OCI-M2 (cell line): ENCODE results near the gene SERINC2.
"Not testable (repeated sequence)": the region's sequence is repeated elsewhere in the genome, so short reads cannot be mapped to it uniquely, and the experiment has no call there.

Source experiments
- DNase-seq: peaks from one replicate; lab custom pipeline; 2025; ENCODE audit not compliant: unreplicated experiment; lab: John Stamatoyannopoulos, UW

The SERINC2 gene

DNA sequence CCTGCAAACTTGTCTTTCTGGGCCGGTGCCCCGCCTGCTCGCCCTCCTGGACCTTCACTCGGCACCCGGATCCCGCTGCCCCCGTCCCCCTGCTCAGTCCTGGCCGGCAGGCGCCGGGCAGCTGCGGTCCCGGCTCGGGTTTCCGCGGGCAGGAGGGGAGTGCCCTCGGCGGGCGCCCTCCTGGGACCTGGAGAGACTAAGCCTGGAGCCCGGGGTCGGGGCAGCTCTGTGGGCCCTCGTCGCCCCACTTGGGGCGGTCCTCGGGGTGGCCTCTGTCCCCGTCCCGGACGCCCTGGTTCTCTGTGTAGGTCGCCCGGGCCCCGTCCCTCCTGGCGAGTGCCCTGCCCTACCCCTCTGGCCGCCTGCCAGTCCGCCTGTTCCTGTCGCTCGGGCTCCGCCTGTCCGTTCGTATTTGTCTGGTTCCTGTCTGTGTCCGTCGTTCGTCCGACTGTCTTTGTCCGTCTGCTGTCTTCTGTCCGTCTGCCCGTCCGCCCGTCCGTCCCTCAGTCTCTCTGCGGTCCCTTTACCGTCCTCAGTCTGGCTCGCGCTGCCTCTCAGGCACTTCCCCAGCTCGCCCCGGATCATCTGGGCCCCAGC, 490 bp downstream of the SERINC2 start:
- no peak for DNase-seq

DNA sequence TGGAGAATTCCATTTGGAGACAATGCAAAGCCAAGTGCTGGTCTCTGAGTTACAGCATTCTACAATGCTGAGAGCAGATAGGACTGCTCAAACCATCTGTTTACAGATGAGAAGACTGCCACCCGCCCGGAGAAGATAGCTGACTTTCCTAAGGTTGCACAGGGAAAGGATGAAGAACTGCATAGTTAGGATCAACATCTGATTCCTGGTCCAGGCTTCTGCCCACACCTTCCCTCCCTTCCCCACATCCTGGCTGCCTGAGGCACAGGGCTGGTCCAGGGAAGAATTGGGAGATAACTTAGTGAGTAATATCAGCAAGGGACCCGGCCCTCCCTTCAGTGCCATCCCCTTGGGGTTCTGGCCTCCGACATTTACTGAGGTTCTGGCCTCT, 2.0 kb downstream of the SERINC2 start:
- no peak for DNase-seq

DNA sequence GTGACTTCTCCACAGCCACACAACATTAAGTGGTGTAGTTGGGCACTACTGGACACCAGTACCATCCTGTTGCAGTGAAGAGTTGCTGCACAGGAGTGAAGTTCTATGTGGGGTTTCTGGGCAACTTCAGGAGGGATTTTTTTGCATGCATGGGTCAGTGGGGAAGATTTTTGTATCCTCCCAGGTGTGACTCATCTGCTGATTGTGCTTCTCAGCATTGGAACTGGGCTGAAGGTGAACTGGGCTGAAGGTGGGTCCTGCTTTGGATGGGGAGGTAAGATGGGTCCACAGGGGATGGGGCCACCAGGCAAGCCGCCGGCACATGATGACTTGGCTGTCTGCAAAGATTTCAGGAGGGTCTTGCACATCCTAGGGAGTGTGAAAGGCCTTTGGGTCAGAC, 2.6 kb downstream of the SERINC2 start:
- DNase-seq: no peak

DNA sequence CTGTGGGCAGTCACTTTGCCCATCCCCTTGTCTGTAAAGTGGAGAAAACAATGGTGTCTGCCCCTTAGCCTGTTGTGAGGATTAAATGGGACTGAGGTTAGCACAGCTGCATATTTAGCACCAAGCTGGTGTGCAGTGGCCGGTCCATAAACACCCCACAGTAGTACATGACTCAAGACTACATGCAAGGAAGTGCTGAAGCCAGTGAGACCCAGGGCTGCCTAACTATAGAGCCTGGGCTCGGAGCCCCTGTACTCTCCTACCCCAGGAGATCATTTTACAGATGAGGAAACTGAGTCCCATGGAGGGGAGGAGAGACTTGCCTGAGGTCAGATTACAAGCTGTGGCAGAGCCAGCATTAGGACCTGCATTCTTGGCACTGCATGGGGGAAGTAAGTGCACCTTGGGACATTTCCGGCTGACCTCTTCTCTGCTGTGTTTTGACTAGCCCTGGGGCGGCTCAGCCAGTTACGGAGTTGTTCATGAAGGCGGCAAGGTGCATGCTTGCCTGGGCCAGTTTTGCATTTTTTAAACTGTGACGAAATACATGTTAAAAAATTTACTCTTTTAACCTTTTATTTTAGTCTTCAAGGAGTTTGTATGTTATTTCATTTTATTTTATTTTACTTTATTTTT, 3.2 kb downstream of the SERINC2 start:
- DNase-seq: no peak

DNA sequence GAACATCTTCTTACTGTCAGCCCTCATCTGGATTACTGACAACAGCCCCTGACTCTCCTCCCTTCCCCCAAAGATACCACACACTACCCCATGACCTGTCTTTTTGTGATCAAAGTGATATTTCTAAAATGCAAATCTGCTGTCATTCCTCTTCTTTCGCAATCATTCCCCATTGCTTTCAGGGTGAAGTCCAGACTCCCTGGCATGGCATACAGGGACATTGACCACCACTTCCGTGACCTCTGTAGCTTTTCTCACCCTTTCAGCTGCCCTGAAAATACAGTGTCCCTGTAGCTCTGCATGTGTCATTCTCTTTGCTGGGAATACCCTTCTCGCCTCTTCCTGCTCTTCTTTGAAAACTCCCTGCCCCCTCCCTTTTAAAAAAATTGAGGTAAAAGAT, 4.1 kb downstream of the SERINC2 start:
- no peak for DNase-seq

DNA sequence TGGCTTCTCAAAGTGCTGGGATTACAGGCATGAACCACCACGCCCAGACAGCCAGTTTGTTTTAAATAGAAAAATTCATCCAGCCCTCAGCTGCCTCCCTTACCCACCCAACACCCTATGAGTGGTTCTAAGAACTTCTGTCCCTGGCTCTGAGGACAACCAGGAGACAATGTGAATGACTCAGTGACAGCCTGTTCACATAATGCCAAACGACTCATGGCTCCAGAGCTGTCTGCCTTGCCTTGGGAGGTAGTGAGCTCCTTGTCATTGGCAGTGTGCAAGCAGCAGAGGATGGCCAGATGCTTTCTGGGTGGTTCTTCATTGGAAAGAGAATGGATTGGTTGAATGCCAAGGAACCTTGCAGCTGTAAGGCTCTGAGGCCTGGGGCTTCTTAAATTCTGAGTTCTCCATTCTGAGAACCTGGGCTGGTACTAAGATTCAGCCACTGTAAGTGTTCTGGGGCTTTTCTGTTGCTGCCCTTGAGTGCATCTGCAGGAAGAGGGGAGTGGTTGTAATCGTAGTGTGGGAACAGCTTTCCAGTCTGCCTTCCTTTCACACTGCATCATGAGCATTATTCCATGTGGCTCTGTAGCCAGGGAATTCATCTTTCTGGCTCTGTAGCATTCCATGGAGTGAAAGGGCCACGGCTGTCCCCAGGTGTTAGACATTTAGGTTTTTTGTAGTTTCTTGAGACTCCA, 5.8 kb downstream of the SERINC2 start:
- DNase-seq: no peak

DNA sequence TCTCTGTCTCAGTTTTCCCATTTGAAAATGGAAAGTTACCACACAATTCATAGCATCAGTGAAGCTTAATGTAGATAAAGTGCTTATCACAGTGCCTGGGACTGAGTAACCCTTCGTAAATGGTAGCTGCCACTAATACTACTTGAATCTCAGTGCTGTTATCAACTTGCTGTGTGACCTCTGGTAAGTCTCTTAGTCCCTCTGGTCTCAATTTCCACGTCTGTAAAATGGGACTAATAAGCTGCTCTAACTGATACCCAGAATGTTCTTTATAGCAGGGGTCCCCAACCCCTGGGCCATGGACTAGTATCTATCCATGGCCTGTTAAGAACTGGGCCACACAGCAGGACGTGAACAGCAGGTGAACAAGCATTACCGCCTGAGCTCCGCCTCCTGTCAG, 7.7 kb downstream of the SERINC2 start:
- no peak for DNase-seq

DNA sequence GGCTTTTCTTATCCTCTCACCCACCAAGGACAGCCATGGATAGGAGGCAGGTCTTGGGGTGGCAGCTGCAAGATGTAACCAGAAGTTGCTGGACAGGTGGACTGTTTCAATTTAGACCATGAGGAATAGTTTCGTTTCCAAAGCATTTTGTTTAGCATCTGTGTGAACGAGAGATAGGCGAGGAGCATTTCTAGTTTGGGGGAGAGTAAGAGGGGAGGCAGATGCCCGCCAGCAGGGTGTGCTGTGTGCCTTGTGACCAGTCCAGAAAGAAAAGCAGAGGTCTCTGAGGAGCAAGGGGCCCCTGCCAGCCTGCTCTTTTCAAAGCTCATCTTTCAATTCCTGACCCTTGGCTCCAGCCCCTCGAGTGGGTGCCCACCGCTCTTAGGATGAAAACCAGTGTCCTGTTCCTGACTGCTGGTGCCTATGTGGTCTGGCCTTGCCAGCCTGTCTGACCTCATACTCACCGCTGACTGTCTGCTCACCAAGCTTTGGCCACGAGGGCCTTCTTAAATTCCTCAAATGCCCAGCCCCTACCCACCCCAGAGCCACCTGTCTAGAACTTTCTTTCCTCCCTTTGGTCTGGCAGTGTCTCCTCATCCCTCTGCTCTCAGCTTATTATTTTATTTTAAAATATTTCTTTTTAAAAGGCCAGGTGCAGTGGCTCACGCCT, 8.5 kb downstream of the SERINC2 start:
- no peak for DNase-seq

DNA sequence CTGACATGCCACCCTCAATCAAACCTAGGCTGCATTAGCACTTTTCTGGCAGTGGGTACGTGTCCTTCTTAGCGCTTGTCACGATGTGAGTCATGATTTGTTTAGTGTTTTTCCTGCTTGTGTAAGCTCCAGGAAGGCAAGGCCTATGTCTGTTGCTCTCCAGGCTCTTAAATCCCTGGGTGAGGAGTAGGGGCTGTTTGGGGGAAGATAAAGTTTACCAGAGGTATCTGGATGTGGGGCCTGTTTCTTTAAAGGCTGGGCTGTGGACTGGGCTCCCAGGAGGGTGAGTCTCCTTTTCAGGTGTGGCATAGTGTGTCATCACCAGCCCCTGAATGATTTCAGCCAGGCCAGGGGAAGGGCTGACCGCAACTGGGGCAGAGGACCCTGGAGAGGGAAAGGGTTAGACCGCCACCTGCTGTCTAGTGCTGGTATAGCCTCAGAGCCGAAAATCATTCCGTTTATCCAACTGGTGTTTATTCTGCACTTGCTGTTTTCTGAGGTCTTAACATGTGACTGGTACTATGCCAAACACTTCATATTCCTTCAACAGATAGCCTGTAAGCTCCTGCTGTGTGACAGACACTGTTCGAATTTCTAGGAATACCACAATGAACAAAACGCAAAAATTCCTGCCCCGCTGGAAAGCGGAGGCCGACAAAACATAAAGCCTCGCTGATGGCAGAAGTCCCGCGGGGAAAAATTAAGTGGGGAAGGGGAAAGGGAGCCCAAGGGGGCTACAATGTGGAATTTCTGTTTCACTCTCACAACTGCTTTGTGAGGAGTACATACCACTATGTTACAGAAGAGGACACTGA, 9.7 kb downstream of the SERINC2 start:
- peak; percentile 84 for DNase-seq

DNA sequence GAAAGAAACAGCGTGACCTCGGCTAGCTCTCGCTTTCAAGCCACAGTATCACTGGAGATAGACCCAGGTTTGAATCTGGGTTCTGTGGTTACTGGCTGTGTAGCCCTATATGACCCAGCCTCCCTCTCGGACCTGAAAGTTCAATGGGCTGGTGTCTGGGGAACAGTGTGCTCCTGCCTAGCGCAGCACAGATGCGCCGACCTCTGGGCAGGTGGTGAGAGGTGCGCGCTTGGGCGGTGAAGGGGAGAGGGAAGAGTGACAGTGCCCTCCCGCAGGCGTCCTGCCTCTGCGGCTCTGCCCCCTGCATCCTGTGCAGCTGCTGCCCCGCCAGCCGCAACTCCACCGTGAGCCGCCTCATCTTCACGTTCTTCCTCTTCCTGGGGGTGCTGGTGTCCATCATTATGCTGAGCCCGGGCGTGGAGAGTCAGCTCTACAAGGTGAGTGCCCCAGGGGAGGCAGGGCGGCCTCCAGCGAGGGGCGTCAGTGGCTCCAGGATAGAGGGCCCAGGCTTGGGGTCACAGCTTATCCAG, 10.5 kb downstream of the SERINC2 start:
- no peak for DNase-seq

DNA sequence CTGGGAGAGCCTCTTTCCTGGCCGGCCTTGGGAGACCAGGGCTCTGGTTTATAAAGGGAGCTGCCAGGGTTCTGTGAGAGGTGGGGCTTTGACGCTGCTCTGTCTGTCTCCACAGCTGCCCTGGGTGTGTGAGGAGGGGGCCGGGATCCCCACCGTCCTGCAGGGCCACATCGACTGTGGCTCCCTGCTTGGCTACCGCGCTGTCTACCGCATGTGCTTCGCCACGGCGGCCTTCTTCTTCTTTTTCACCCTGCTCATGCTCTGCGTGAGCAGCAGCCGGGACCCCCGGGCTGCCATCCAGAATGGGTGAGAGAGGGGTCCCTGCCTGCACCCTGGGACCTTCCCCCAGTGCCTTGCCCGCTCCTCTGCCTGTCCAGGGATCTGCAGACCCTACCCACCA, 11.6 kb downstream of the SERINC2 start:
- no peak for DNase-seq

DNA sequence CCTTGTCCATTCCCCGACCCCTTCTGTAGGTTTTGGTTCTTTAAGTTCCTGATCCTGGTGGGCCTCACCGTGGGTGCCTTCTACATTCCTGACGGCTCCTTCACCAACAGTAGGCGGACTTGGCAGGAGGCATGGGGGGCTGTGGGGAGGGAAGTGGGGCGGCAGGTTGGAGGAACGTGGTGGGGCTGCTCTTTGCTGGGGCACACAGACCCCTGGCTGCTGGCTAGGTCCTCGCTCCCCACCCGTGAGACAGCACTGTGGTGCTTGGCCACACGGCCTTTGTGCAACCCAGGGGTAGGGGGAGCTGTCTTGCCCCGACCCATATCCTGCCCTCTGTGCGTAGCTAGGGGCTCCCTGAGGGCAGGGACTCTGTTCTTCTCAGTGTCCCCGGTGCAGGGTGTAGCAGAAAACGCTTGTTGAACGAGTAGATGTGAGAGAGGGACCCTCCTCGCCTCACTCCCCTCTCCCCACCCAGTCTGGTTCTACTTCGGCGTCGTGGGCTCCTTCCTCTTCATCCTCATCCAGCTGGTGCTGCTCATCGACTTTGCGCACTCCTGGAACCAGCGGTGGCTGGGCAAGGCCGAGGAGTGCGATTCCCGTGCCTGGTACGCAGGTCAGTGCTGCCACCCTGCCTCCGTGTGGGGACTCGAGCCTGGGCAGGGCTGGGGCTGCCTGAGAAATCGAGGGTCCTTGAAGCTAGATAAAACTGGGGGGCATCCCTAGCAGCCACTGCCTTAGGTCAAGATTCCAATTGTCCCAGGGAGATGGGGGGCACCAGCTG, 12.5 kb downstream of the SERINC2 start:
- DNase-seq: no peak

DNA sequence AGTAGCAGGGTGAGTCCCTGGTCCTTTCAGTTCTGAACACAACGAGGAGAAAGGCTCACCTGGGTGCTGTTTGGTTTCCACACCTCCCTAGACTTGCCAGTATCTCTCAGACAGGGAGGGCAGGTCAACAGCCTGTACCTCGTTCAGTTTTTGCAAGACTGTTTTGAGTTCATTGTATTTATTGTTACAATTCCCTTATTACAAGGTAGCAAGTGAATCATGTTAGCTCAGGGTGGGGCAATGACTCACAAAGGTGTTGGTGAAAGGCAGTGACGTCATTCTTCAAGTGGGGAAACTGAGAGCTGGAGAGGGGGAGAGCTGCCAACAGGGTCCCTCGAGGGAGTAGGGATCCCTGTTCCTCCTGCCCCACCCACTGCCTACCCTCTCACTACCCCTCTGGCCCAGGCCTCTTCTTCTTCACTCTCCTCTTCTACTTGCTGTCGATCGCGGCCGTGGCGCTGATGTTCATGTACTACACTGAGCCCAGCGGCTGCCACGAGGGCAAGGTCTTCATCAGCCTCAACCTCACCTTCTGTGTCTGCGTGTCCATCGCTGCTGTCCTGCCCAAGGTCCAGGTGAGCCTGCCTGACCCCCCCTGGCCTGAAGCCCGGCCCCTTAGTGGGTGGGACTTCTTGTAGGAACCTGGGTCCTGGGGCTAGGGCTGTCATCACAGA, 13.4 kb downstream of the SERINC2 start:
- no peak for DNase-seq

DNA sequence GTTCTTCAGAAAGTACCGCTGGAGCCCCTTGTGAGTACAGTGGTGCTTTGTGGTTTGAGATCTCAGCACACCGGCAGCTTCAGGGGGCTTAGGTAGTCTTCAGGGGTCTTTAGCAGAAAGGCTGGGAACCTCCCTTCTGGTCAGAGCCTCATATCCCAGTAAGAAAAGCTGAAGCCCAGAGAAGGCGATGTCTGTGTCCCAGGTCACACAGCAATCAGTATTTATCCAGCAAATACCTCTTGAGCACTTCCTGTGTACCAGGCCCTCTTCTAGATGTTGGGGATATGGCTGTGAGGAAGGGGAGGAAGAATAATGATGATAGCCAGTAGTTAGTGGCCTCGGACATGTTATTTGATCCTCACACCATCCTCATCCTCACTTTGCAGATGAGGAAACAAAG, 14.3 kb downstream of the SERINC2 start:
- DNase-seq: no peak

DNA sequence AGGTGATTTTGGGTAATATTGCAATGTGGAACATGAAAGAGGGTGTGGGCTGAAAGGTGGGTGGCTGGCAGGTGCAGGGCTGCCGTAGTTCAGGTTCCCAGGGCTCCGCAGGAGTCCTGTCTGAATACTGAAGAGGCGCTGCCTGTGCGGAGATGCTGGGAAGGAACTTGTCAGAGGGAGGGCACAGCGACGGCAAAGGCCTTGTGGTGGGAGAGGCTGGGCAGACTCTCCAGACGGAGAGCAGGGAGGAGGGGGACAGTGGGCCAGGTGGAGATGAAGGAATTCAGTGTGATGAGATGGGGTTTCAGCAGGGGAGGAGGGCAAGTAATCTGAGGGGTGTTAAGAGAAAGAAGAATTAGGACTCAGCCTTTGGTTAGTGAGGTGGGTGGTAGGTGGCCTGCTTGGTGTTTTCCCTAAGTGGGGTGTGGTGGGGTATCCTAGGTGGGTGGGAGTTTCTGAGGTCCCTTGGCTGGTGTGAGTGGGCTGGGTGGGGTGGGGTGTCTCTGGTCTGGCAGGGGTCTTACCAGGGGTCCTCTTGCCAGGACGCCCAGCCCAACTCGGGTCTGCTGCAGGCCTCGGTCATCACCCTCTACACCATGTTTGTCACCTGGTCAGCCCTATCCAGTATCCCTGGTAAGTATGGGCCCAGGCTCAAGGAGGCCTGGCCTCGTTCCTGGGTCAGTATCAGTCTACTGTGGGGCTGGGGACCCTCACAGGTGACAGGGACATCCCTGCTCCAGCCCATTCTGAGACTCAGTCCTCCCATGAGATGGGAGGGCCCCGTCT, 15.6 kb downstream of the SERINC2 start:
- no peak for DNase-seq

DNA sequence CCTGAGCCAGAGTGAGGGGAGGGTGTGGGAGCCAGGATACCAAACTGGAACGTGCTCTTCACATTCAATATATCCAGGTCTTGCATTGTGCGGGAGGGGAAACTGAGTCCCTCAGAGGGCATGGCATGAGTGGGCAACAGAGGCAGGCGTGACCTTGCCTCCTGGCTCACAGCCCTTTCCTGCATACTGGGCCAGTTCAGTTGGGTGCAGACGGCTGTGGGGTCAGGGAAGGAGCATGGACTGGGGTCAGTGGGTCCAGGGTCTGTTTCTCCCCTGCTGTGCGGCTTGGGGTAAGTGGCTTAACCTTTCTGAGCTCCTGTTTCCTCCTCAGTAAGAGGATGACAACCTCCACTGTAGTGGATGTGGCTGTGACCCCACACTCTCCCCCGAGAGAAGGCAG, 16.6 kb downstream of the SERINC2 start:
- DNase-seq: no peak

DNA sequence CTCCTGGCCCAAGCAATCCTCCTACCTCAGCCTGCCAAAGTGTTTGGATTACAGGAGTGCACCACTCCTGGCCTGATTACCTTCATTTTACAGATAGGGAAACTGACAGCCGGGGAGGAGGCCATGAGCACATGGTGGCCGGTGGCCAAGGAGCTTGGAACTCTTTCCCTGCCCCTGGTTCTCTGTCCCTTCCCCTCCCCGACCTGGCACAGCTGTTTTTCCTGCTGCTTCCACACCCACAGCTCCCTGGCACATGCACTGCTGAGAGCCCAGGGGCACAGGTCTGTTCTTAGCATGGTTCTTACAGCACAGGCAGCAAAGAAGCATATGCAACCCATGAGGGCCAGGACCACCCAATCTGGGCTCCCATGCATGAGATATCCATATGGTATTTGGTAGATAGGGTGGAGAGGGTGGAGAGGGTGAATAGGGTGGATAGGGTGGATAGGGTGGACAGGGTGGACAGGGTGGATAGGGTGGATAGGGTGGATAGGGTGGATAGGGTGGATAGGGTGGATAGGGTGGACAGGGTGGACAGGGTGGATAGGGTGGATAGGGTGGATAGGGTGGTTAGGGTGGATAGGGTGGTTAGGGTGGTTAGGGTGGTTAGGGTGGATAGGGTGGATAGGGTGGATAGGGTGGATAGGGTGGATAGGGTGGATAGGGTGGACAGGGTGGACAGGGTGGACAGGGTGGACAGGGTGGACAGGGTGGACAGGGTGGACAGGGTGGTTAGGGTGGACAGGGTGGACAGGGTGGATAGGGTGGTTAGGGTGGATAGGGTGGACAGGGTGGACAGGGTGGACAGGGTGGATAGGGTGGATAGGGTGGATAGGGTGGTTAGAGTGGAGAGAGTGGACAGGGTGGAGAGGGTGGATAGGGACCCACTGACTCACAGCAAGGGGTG, 18.6 kb downstream of the SERINC2 start:
- DNase-seq: not testable (repeated sequence)
